ENCODE data around the gene UGCG.
"Not testable (repeated sequence)": the region's sequence is repeated elsewhere in the genome, so short reads cannot be mapped to it uniquely, and the experiment has no call there.

- not testable (repeated sequence) for TF ChIP-seq CTCF (conservative IDR thresholded peaks at IDR 0.05 in 1 of 2, IDR thresholded peaks at IDR 0.05 in 1 of 2; ENCODE audit: low read depth in 1 of 2, low read length in 2 of 2); EZH2 (IDR thresholded peaks at IDR 0.05; ENCODE audit: low read length, missing control alignments)
These were observed 21.3 kb upstream of the UGCG start for GRCh38 chr9:111875291-111875690.

Measured in fibroblast of lung (primary cell).